HUES6 (cell line): Measurements from ENCODE around the gene GHDC.
"Not testable (repeated sequence)": the region's sequence is repeated elsewhere in the genome, so short reads cannot be mapped to it uniquely, and the experiment has no call there.

Experiments used
- H3K27ac ChIP-seq: 2 replicates; pipeline ENCODE4 v1.7.0; 2013; ENCODE audit warnings: low read depth, mild to moderate bottlenecking, low read length, inconsistent platforms
- H3K27me3 ChIP-seq: 2 replicates; pipeline ENCODE4 v1.6.1; 2013; ENCODE audit warnings: low read length; ENCODE audit not compliant: control insufficient read depth, insufficient read depth
- H3K36me3 ChIP-seq: 2 replicates; pipeline ENCODE4 v1.6.1; 2013; ENCODE audit warnings: low read length; ENCODE audit not compliant: control insufficient read depth, insufficient read depth
- H3K4me1 ChIP-seq: 2 replicates; pipeline ENCODE4 v1.6.1; 2013; ENCODE audit warnings: low read length; ENCODE audit not compliant: control insufficient read depth, insufficient read depth
- H3K4me3 ChIP-seq: 2 replicates; pipeline ENCODE4 v1.5.1; 2013; ENCODE audit warnings: low read depth, low read length
- H3K9ac ChIP-seq: one replicate; pipeline ENCODE4 v1.6.1; 2013; ENCODE audit warnings: mild to moderate bottlenecking, low read length
- H3K9me3 ChIP-seq: 2 replicates; pipeline ENCODE4 v1.6.1; 2013; ENCODE audit warnings: low read depth, low read length; ENCODE audit not compliant: control insufficient read depth, insufficient read depth

Gene GHDC

GRCh38 chr17:42142371-42142896 is 51.9 kb downstream of the GHDC start:
- H3K4me3 ChIP-seq: no peak overlapping the region
- no peak overlapping the region for H3K9ac ChIP-seq
- H3K36me3 ChIP-seq: peaks cover 30% of the 10 kb centered on the region
- H3K9me3 ChIP-seq: no peaks in the 10 kb centered on the region
- H3K4me1 ChIP-seq: no peaks in the 10 kb centered on the region
- no peak overlapping the region for H3K27ac ChIP-seq
- H3K27me3 ChIP-seq: no peaks in the 10 kb centered on the region

GRCh38 chr17:42141382-42141781 is 52.9 kb downstream of the GHDC start:
- H3K36me3 ChIP-seq: peaks cover 26% of the 10 kb centered on the region
- no peak overlapping the region for H3K9ac ChIP-seq
- no peak overlapping the region for H3K27ac ChIP-seq
- H3K9me3 ChIP-seq: no peaks in the 10 kb centered on the region
- no peaks in the 10 kb centered on the region for H3K27me3 ChIP-seq
- peaks cover under 1% of the 10 kb centered on the region; the same call in 1 of the 2 replicates for H3K4me1 ChIP-seq
- no peak overlapping the region for H3K4me3 ChIP-seq

GRCh38 chr17:42140690-42141089 is 53.6 kb downstream of the GHDC start:
- not testable (repeated sequence) for H3K4me1 ChIP-seq, H3K9ac ChIP-seq, H3K27me3 ChIP-seq, H3K4me3 ChIP-seq, H3K9me3 ChIP-seq, H3K27ac ChIP-seq
- peaks cover 22% of the 10 kb centered on the region for H3K36me3 ChIP-seq
